GM23248 (cell line): ENCODE data around the gene ANKRD63. TPM values are rescaled to one million over a fixed set of nuclear protein-coding genes. Genes with fewer than 3 reads are reported as not detected.

Experiments
- DNase-seq: peaks from one replicate; pipeline ENCODE4 v3.0.0-alpha.2; 2015
- H2AFZ ChIP-seq: fragments of 200-600 bp; sonication (generic); 2 replicates; pipeline ENCODE4 v1.6.1; 2016; ENCODE audit warnings: antibody characterized with exemption
- H3F3A ChIP-seq: fragments of 200-600 bp; sonication (generic); 2 replicates; pipeline ENCODE4 v1.6.1; 2016; ENCODE audit warnings: mild to moderate bottlenecking, antibody characterized with exemption, mixed run types; ENCODE audit not compliant: insufficient read depth
- H3K27ac ChIP-seq: fragments of 200-600 bp; sonication (generic); 2 replicates; pipeline ENCODE4 v1.5.1; 2016; ENCODE audit warnings: mild to moderate bottlenecking
- H3K27me3 ChIP-seq: fragments of 200-600 bp; sonication (generic); replicated peaks from 2 replicates; pipeline ENCODE4 v1.6.1; 2016; ENCODE audit warnings: mild to moderate bottlenecking; ENCODE audit not compliant: insufficient read depth
- H3K36me3 ChIP-seq: fragments of 200-600 bp; sonication (generic); 2 replicates; pipeline ENCODE4 v1.6.1; 2016; ENCODE audit warnings: low read depth, mild to moderate bottlenecking
- H3K4me1 ChIP-seq: fragments of 200-600 bp; sonication (generic); 2 replicates; pipeline ENCODE4 v1.6.1; 2016; ENCODE audit warnings: mild to moderate bottlenecking; ENCODE audit not compliant: insufficient read depth
- H3K4me2 ChIP-seq: fragments of 200-600 bp; sonication (generic); one replicate; pipeline ENCODE4 v1.6.1; 2016; ENCODE audit warnings: mild to moderate bottlenecking; ENCODE audit not compliant: unreplicated experiment
- H3K4me3 ChIP-seq: fragments of 200-600 bp; sonication (generic); 2 replicates; pipeline ENCODE4 v1.5.1; 2016; ENCODE audit warnings: mild to moderate bottlenecking
- H3K79me2 ChIP-seq: fragments of 200-600 bp; sonication (generic); 2 replicates; pipeline ENCODE4 v1.6.1; 2016; ENCODE audit warnings: mild to moderate bottlenecking; ENCODE audit not compliant: insufficient read depth
- H3K9ac ChIP-seq: fragments of 200-600 bp; sonication (generic); 2 replicates; pipeline ENCODE4 v1.6.1; 2016; ENCODE audit warnings: mild to moderate bottlenecking
- H3K9me2 ChIP-seq: fragments of 200-600 bp; sonication (generic); 2 replicates; pipeline ENCODE4 v1.6.1; 2016; ENCODE audit warnings: mixed run types, mild to moderate bottlenecking, moderate library complexity; ENCODE audit not compliant: insufficient read depth
- H3K9me3 ChIP-seq: fragments of 200-600 bp; sonication (generic); one replicate; pipeline ENCODE4 v1.6.1; 2017; ENCODE audit warnings: low read depth
- H4K20me1 ChIP-seq: fragments of 200-600 bp; sonication (generic); 2 replicates; pipeline ENCODE4 v1.6.0; 2016; ENCODE audit not compliant: insufficient read depth
- EZH2 ChIP-seq: fragments of 200-600 bp; sonication (generic); IDR thresholded peaks from 2 replicates; pipeline ENCODE4 v1.6.1; 2018; ENCODE audit warnings: antibody characterized with exemption, mild to moderate bottlenecking; ENCODE audit not compliant: insufficient read depth, poor library complexity, severe bottlenecking
- EZH2phosphoT487 ChIP-seq: fragments of 200-600 bp; sonication (generic); IDR thresholded peaks from 2 replicates; pipeline ENCODE4 v1.6.1; 2018; ENCODE audit warnings: antibody characterized with exemption, moderate library complexity, mild to moderate bottlenecking, low read depth; ENCODE audit not compliant: insufficient read depth
- WGBS, 2 experiments: methylation state at CpG; one replicate each; pipeline ENCODE4 v1.1.6; 2015 to 2017; ENCODE audit warnings: low lambda C conversion rate in 2 of 2, low coverage in 1 of 2; ENCODE audit errors: missing lambda C conversion rate in 2 of 2; 5-methylcytosine and 5-hydroxymethylcytosine counted together
- in situ Hi-C: fragments of 300-500 bp; cut with MboI; formaldehyde crosslinking; loops from 2 replicates; pipeline ENCODE4 v1.15.0; 2020
- polyA plus RNA-seq: library from polyadenylated mRNA; unstranded; fragments of >200 nt; fragmentation: Nextera tagmentation; extraction: Ambion mirVana; gene quantifications from 2 replicates; pipeline ENCODE4 v1.2.1, GENCODE V29; 2016
- total RNA-seq: library from RNA; depleted of rRNA; stranded (reverse); fragments of >200 nt; shearing (Covaris generic); gene quantifications from 2 replicates; pipeline ENCODE4 v1.2.3, GENCODE V29; 2014

ANKRD63 gene
- total and polyA plus RNA-seq, 2 experiments from 2014 or later = not detected

DNA sequence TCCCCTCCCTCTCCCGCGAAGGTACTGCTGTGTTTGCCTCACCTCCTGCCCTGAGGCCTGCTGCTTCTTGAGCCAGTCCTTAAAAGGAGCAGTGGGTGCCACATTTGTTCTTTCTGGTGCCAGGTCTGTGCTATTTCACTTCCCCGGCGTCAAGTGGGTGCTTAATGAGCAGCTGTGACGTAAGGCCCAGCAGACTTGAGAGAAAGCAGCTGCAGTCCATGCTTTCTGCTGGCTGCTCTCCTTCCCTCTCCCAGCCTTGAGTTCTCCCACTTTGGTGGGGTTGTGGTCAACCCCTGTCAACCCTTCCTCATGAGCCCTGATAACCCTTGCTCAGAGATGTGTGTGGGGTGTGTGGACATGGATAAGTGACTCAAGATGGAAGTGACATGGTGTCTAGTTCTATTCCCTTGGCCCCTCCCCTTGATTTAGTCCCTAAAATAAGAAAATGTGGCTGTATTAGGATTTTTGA, 47.5 kb upstream of the ANKRD63 start:
- H3F3A ChIP-seq = peaks cover 41% of the 10 kb centered on the region
- no peaks in the 10 kb centered on the region for H4K20me1 ChIP-seq
- no peak overlapping the region for H3K4me3 ChIP-seq
- H3K27me3 ChIP-seq = no peaks in the 10 kb centered on the region
- peak overlapping the region; percentile 50 for H3K27ac ChIP-seq
- TF ChIP-seq EZH2 (no peak), EZH2phosphoT487 (no peak)
- no peak overlapping the region for H2AFZ ChIP-seq
- WGBS, 2 experiments = 47 to 60% methylated on average over 5 of the region's 5 CpGs
- H3K4me2 ChIP-seq = no peak overlapping the region
- H3K9me2 ChIP-seq = no peaks in the 10 kb centered on the region
- H3K9ac ChIP-seq = no peak overlapping the region
- peaks cover 47% of the 10 kb centered on the region for H3K4me1 ChIP-seq
- peak; percentile 64 for DNase-seq
- H3K9me3 ChIP-seq = no peaks in the 10 kb centered on the region
- H3K36me3 ChIP-seq = no peaks in the 10 kb centered on the region
- in situ Hi-C loops = no loop called here
- H3K79me2 ChIP-seq = peaks cover 14% of the 10 kb centered on the region

DNA sequence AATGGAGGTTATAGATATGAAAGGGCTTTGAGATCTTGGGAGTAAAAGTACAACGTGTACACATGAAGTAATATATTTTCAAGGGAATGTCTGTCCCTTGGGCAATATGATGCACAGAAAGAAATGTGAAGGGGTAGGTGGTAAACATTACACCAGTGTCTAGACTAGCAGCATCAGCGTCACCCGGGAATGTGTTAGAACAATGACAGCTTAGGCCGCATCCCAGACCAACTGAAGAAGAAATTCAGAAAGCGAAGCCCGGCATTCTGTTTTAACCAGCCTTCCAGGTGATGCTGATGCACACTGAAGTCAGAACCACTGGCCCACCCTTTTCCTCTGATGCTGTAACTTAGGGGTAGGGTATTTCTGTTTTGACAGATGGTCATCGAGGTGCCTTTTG, 46.9 kb upstream of the ANKRD63 start:
- Histone ChIP-seq H3K9me3 (no peaks in the 10 kb centered on the region), H3K4me2 (no peak overlapping the region), H3K36me3 (no peaks in the 10 kb centered on the region), H3K27ac (peak overlapping the region; percentile 50), H3K4me1 (peaks cover 52% of the 10 kb centered on the region), H3K9me2 (no peaks in the 10 kb centered on the region), H4K20me1 (no peaks in the 10 kb centered on the region), H3K27me3 (no peaks in the 10 kb centered on the region), H3K79me2 (peaks cover 20% of the 10 kb centered on the region), H2AFZ (no peak overlapping the region), H3F3A (peaks cover 41% of the 10 kb centered on the region), H3K4me3 (no peak overlapping the region), H3K9ac (no peak overlapping the region)
- 94 to 97% methylated on average over 7 of the region's 7 CpGs for WGBS, 2 experiments
- peak; percentile 29 for DNase-seq
- in situ Hi-C loops = no loop called here
- TF ChIP-seq EZH2 (no peak), EZH2phosphoT487 (no peak)

DNA sequence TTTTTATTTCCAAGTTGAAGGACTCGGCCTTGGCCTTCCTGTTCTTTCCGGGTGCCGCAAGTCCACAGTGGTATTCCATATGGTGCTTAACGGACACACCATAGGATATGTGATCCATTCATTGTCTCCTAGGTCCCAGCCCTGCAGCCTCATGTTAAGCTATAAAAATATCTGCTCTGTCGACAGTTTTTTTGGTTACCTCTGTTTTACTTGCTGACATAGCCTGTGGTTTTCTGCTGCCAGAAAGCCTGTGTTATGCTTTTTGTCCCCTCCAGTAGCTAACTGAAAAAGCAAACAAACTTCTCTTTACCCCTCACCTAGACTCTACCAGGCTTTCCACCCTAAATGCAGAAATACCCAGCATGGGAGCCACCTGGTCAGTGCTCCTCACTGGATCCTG, 45.9 kb upstream of the ANKRD63 start:
- Histone ChIP-seq H2AFZ (no peak overlapping the region), H3F3A (peaks cover 41% of the 10 kb centered on the region), H3K9ac (no peak overlapping the region), H3K9me2 (no peaks in the 10 kb centered on the region), H3K27me3 (no peaks in the 10 kb centered on the region), H3K79me2 (peaks cover 25% of the 10 kb centered on the region), H3K27ac (peak overlapping the region; percentile 10; the same call in 1 of the 2 replicates), H3K4me2 (peak overlapping the region; percentile 51), H3K4me3 (no peak overlapping the region), H3K4me1 (peaks cover 52% of the 10 kb centered on the region), H3K9me3 (no peaks in the 10 kb centered on the region), H4K20me1 (no peaks in the 10 kb centered on the region), H3K36me3 (no peaks in the 10 kb centered on the region)
- TF ChIP-seq EZH2phosphoT487 = no peak
- no peak for TF ChIP-seq EZH2
- WGBS, 2 experiments = 72 to 86% methylated on average over 5 of the region's 5 CpGs
- DNase-seq = no peak
- in situ Hi-C loops = no loop called here

DNA sequence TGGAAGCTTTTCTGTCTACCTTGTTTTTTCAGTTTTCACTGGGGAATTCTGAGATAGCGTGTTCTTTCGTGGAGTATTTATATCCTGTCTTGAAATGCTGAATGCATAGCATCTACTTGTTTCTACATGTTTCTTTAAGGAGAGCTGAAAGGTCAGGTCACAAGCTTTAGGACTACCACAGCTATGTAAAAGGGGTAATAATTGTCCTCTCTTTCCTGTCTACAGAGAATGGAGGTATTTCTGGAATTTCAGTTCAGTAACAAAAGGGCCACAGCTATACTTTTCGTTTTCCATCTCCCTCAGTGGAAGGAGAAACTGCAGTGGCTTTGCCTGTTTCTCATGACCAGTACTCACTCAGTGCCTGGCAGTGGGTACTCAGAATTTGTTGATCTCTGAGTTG, 45.3 kb upstream of the ANKRD63 start:
- TF ChIP-seq EZH2phosphoT487 = no peak
- no peak for TF ChIP-seq EZH2
- 80 to 86% methylated on average over 3 of the region's 3 CpGs for WGBS, 2 experiments
- peaks cover 41% of the 10 kb centered on the region for H3F3A ChIP-seq
- no peak overlapping the region for H3K4me3 ChIP-seq
- peak overlapping the region; percentile 10; the same call in 1 of the 2 replicates for H3K27ac ChIP-seq
- H3K9me2 ChIP-seq = no peaks in the 10 kb centered on the region
- no peaks in the 10 kb centered on the region for H3K36me3 ChIP-seq
- no peak overlapping the region for H3K9ac ChIP-seq
- peaks cover 47% of the 10 kb centered on the region for H3K4me1 ChIP-seq
- H2AFZ ChIP-seq = no peak overlapping the region
- peaks cover 25% of the 10 kb centered on the region for H3K79me2 ChIP-seq
- H3K27me3 ChIP-seq = no peaks in the 10 kb centered on the region
- in situ Hi-C loops = no loop called here
- no peaks in the 10 kb centered on the region for H4K20me1 ChIP-seq
- DNase-seq = no peak
- no peaks in the 10 kb centered on the region for H3K9me3 ChIP-seq
- peak overlapping the region; percentile 51 for H3K4me2 ChIP-seq

DNA sequence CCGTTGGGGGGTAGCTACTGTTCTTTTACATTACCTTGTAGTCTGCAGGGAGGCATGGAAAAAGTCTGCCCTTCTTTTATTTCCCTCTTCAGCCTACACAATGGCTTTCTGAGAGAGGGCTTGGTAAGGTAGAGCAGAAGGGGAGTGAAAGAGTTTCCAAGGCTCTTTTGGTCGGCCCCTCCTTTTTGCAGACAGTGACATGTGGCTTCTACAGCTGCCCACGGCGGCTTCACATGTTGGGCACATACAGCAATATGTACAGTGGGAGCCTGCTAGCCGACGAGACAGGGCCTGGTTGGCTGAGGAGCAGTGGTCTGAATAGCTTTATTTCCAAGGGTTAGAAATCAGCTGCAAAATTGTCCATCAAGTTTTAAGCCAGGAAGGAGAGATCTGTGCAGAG, 44.6 kb upstream of the ANKRD63 start:
- Histone ChIP-seq H2AFZ (no peak overlapping the region), H3K27ac (no peak overlapping the region), H3K79me2 (peaks cover 25% of the 10 kb centered on the region), H3K4me1 (peaks cover 45% of the 10 kb centered on the region), H4K20me1 (no peaks in the 10 kb centered on the region), H3K4me3 (no peak overlapping the region), H3K9ac (no peak overlapping the region), H3K9me3 (no peaks in the 10 kb centered on the region), H3F3A (peaks cover 40% of the 10 kb centered on the region), H3K27me3 (no peaks in the 10 kb centered on the region), H3K4me2 (peak overlapping the region; percentile 51), H3K36me3 (no peaks in the 10 kb centered on the region), H3K9me2 (no peaks in the 10 kb centered on the region)
- no peak for DNase-seq
- in situ Hi-C loops = no loop called here
- no peak for TF ChIP-seq EZH2phosphoT487
- TF ChIP-seq EZH2 = no peak
- WGBS, 2 experiments = 86 to 93% methylated on average over 6 of the region's 6 CpGs
